Upper lobe of left lung (tissue), 6 donors: ENCODE measurements around the gene SDR9C7. TPM values are rescaled to one million over a fixed set of nuclear protein-coding genes. Genes with fewer than 3 reads are reported as not detected.
"Not testable (repeated sequence)": the region's sequence is repeated elsewhere in the genome, so short reads cannot be mapped to it uniquely, and the experiment has no call there.

ENCODE experiments used
- ATAC-seq, 2 donors: fragments of 200-7000 bp; cut with Tn5 transposase; one replicate each; pipeline ENCODE4 v1.9.1; 2022; ENCODE audit warnings: mild to moderate bottlenecking in 2 of 2, moderate library complexity in 2 of 2; ENCODE audit not compliant: low FRiP score in 2 of 2
- DNase-seq, 2 donors: peaks; one replicate each; pipeline ENCODE4 v3.0.0-alpha.2; 2019 to 2020
- H3K27ac ChIP-seq, 4 donors: fragments of 200-600 bp; sonication (generic); one replicate each; pipeline ENCODE4 v1.5.1; 2016 to 2019
- H3K27me3 ChIP-seq, 4 donors: fragments of 200-600 bp; sonication (generic); one replicate each; pipeline ENCODE4 v1.5.1; 2017 to 2019
- H3K36me3 ChIP-seq, 4 donors: fragments of 200-600 bp; sonication (generic); one replicate each; pipeline ENCODE4 v1.5.1; 2016 to 2019
- H3K4me1 ChIP-seq, 4 donors: fragments of 200-600 bp; sonication (generic); one replicate each; pipeline ENCODE4 v1.5.1; 2018 to 2019
- H3K4me3 ChIP-seq, 4 donors: fragments of 200-600 bp; sonication (generic); one replicate each; pipeline ENCODE4 v1.5.1; 2017 to 2019; ENCODE audit warnings: mild to moderate bottlenecking in 2 of 4, moderate library complexity in 1 of 4
- H3K9me3 ChIP-seq, 4 donors: fragments of 200-600 bp; sonication (generic); one replicate each; pipeline ENCODE4 v1.5.1; 2018 to 2019
- CTCF ChIP-seq, 6 experiments: fragments of 450-650 bp in 4 of 6; fragments of 200-600 bp in 2 of 6; sonication (generic) in 2 of 6; IDR thresholded peaks; one replicate each; pipeline ENCODE4 v1.5.1; 2016 to 2019; ENCODE audit warnings: antibody characterized with exemption in 6 of 6
- EP300 ChIP-seq, 4 donors: sonication (generic); formaldehyde crosslinking; IDR thresholded peaks; one replicate each; pipeline ENCODE4 v1.5.1; 2017; ENCODE audit warnings: antibody characterized with exemption in 4 of 4, control low read depth in 2 of 4
- POLR2A ChIP-seq, 4 donors: fragments of 450-650 bp; IDR thresholded peaks; one replicate each; pipeline ENCODE4 v1.5.1; 2016 to 2017; ENCODE audit warnings: antibody characterized with exemption in 4 of 4, mild to moderate bottlenecking in 2 of 4
- POLR2AphosphoS5 ChIP-seq, 2 donors: sonication (generic); formaldehyde crosslinking; IDR thresholded peaks; one replicate each; pipeline ENCODE4 v1.5.1; 2017; ENCODE audit warnings: antibody characterized with exemption in 2 of 2
- WGBS, 2 donors: methylation state at CpG; one replicate each; pipeline ENCODE4 v1.1.5; 2017 to 2018; 5-methylcytosine and 5-hydroxymethylcytosine counted together
- total RNA-seq, 6 donors: library from RNA; depleted of rRNA in 4 of 6; stranded (reverse); fragments of >200 nt in 4 of 6; gene quantifications; one replicate each; pipeline versions ENCODE4 v1.1.0 to v1.2.1, GENCODE V29; 2016 to 2021
- donor health status: DM: no; HTN: no; CAD: no; lungs with moderate emphysema.
- donor health status: DM: no; HTN: yes; CAD: no; lungs with severe emphysema.

The SDR9C7 gene
- total RNA-seq, 6 donors from 2014 or later, result not detected

GRCh38 chr12:56886319-56886718 is 47.9 kb downstream of the SDR9C7 start:
- H3K36me3 ChIP-seq, result no peaks in the 10 kb centered on the region
- H3K9me3 ChIP-seq, result peaks cover 0 to 9% (median 3%) of the 10 kb centered on the region in 4 donors
- ATAC-seq (no peak), DNase-seq (no peak)
- WGBS, 2 donors, result 46 to 62% methylated on average over 2 of the region's 3 CpGs
- H3K27ac ChIP-seq, result no peak overlapping the region
- TF ChIP-seq POLR2A (IDR thresholded peaks at IDR 0.05) (no peak), POLR2AphosphoS5 (IDR thresholded peaks at IDR 0.05) (no peak), EP300 (IDR thresholded peaks at IDR 0.05) (no peak), CTCF (IDR thresholded peaks at IDR 0.05) (no peak)
- no peak overlapping the region for H3K4me3 ChIP-seq
- H3K27me3 ChIP-seq, result no peaks in the 10 kb centered on the region
- peaks cover 0 to 1% (median 0%) of the 10 kb centered on the region in 4 donors for H3K4me1 ChIP-seq

GRCh38 chr12:56885316-56885715 is 48.9 kb downstream of the SDR9C7 start:
- DNase-seq (no peak), ATAC-seq (no peak)
- no peaks in the 10 kb centered on the region for H3K36me3 ChIP-seq
- H3K4me1 ChIP-seq, result peaks cover 0 to 6% (median 1%) of the 10 kb centered on the region in 4 donors
- WGBS, 2 donors, result 81 to 88% methylated on average over 1 of the region's 1 CpG
- no peak overlapping the region for H3K4me3 ChIP-seq
- H3K9me3 ChIP-seq, result peaks cover 0 to 9% (median 3%) of the 10 kb centered on the region in 4 donors
- H3K27ac ChIP-seq, result no peak overlapping the region
- no peak for TF ChIP-seq EP300 (IDR thresholded peaks at IDR 0.05)
- TF ChIP-seq POLR2AphosphoS5 (IDR thresholded peaks at IDR 0.05), result no peak
- TF ChIP-seq POLR2A (IDR thresholded peaks at IDR 0.05), result no peak
- no peak for TF ChIP-seq CTCF (IDR thresholded peaks at IDR 0.05)
- no peaks in the 10 kb centered on the region for H3K27me3 ChIP-seq

GRCh38 chr12:56884421-56884820 is 49.8 kb downstream of the SDR9C7 start:
- Histone ChIP-seq H3K4me3 (no peak overlapping the region), H3K27me3 (no peaks in the 10 kb centered on the region), H3K27ac (no peak overlapping the region), H3K9me3 (peaks cover 0 to 9% (median 3%) of the 10 kb centered on the region in 4 donors), H3K4me1 (peaks cover 0 to 9% (median 3%) of the 10 kb centered on the region in 4 donors), H3K36me3 (no peaks in the 10 kb centered on the region)
- no peak for TF ChIP-seq POLR2AphosphoS5 (IDR thresholded peaks at IDR 0.05)
- TF ChIP-seq EP300 (IDR thresholded peaks at IDR 0.05), result no peak
- no peak for TF ChIP-seq CTCF (IDR thresholded peaks at IDR 0.05)
- TF ChIP-seq POLR2A (IDR thresholded peaks at IDR 0.05), result no peak
- ATAC-seq (peak in 1 of 2 donors; percentile 24), DNase-seq (no peak)
- 63 to 83% methylated on average over 1 of the region's 1 CpG for WGBS, 2 donors

- 89% methylated on average over 3 of the region's 3 CpGs for WGBS, 2 donors
Observed at GRCh38 chr12:56882407-56882806, 51.8 kb downstream of the SDR9C7 start.

GRCh38 chr12:56880125-56880992 is 53.8 kb downstream of the SDR9C7 start:
- no peaks in the 10 kb centered on the region for H3K36me3 ChIP-seq
- TF ChIP-seq POLR2AphosphoS5 (IDR thresholded peaks at IDR 0.05), result no peak
- TF ChIP-seq EP300 (IDR thresholded peaks at IDR 0.05), result no peak
- no peak for TF ChIP-seq POLR2A (IDR thresholded peaks at IDR 0.05)
- TF ChIP-seq CTCF (IDR thresholded peaks at IDR 0.05), result no peak
- peak in 1 of 2 donors; percentile 43 for ATAC-seq
- no peak for DNase-seq
- no peaks in the 10 kb centered on the region for H3K27me3 ChIP-seq
- H3K27ac ChIP-seq, result peak overlapping the region in 1 of 4 donors; percentile 28
- H3K4me3 ChIP-seq, result no peak overlapping the region
- peaks cover 0 to 5% (median 3%) of the 10 kb centered on the region in 4 donors for H3K9me3 ChIP-seq
- WGBS, 2 donors, result 23 to 74% methylated on average over 1 of the region's 1 CpG
- peaks cover 4 to 24% (median 5%) of the 10 kb centered on the region in 4 donors for H3K4me1 ChIP-seq

More at GRCh38 chr12:56882407-56882806, 51.8 kb downstream of the SDR9C7 start:
- not testable (repeated sequence) for DNase-seq, ATAC-seq, H3K9me3 ChIP-seq, H3K4me3 ChIP-seq, H3K36me3 ChIP-seq, H3K27me3 ChIP-seq, H3K27ac ChIP-seq
- peaks cover 0 to 15% (median 5%) of the 10 kb centered on the region in 4 donors for H3K4me1 ChIP-seq

GRCh38 chr12:56879240-56880124 is 54.7 kb downstream of the SDR9C7 start:
- peak overlapping the region in 1 of 4 donors; percentile 11 for H3K27ac ChIP-seq
- not testable (repeated sequence) for H3K27me3 ChIP-seq, H3K4me3 ChIP-seq, H3K36me3 ChIP-seq, ATAC-seq, H3K9me3 ChIP-seq
- DNase-seq, result peak in 1 of 2 donors; percentile 69
- peaks cover 4 to 24% (median 5%) of the 10 kb centered on the region in 4 donors for H3K4me1 ChIP-seq
- 79 to 84% methylated on average over 7 to 26 of the region's 28 CpGs for WGBS, 2 donors
